ENCODE data around the gene RNF207. TPM values are rescaled to one million over a fixed set of nuclear protein-coding genes. Genes with fewer than 3 reads are reported as not detected.
A peak's percentile ranks its signal among the peaks of the same experiment; 100 is the strongest.

RNF207 gene
- polyA plus RNA-seq, 3 donors from 2014 or later = 0.19 to 3.0 TPM; not detected in 1

- H3K36me3 Mint-ChIP-seq = no peaks in the 10 kb centered on the region
- peak overlapping the region in 2 of 6 donors; percentile 30 to 57 for H3K27ac Mint-ChIP-seq
- H3K4me1 Mint-ChIP-seq = peaks cover 6 to 10% of the 10 kb centered on the region in 2 donors
- H3K9me3 Mint-ChIP-seq = no peaks in the 10 kb centered on the region
- peak overlapping the region; percentile 52 to 73 (median 58) for H3K4me3 Mint-ChIP-seq
- DNase-seq = peak; percentile 81 to 84 (median 82)
- peaks cover 0 to 7% (median 0%) of the 10 kb centered on the region in 3 donors for H3K27me3 Mint-ChIP-seq (ENCODE audit: low read depth in 3 of 3)
Observed at GRCh38 chr1:6259491-6260362, 53.8 kb downstream of the RNF207 start.

- Mint-ChIP-seq H3K4me1 (peaks cover 6 to 10% of the 10 kb centered on the region in 2 donors), H3K9me3 (no peaks in the 10 kb centered on the region), H3K4me3 (no peak overlapping the region), H3K36me3 (no peaks in the 10 kb centered on the region), H3K27ac (no peak overlapping the region), H3K27me3 (ENCODE audit: low read depth in 3 of 3) (peaks cover 0 to 7% (median 0%) of the 10 kb centered on the region in 3 donors)
- DNase-seq = peak in 2 of 3 donors; percentile 32 to 39
Observed at GRCh38 chr1:6260433-6260934, 54.6 kb downstream of the RNF207 start.

- H3K27me3 Mint-ChIP-seq (ENCODE audit: low read depth in 3 of 3) = peaks cover 0 to 7% (median 0%) of the 10 kb centered on the region in 3 donors
- peaks cover 6 to 10% of the 10 kb centered on the region in 2 donors for H3K4me1 Mint-ChIP-seq
- DNase-seq = peak; percentile 44 to 53 (median 51)
- no peaks in the 10 kb centered on the region for H3K36me3 Mint-ChIP-seq
- H3K27ac Mint-ChIP-seq = no peak within 1 kb of the TSS
- no peaks in the 10 kb centered on the region for H3K9me3 Mint-ChIP-seq
- H3K4me3 Mint-ChIP-seq = peak within 1 kb of the TSS; percentile 60 to 83 (median 74)
Observed at GRCh38 chr1:6260961-6261614, 55.2 kb downstream of the RNF207 start, which contains the start of gene GPR153. Gene GPR153 (minus strand): TSS chr1:6261098. CDS start chr1:6254905, 6,193 bp downstream.

- H3K9me3 Mint-ChIP-seq = no peaks in the 10 kb centered on the region
- H3K27me3 Mint-ChIP-seq (ENCODE audit: low read depth in 3 of 3) = peaks cover 0 to 7% (median 0%) of the 10 kb centered on the region in 3 donors
- peaks cover 6 to 10% of the 10 kb centered on the region in 2 donors for H3K4me1 Mint-ChIP-seq
- DNase-seq = no peak
- H3K27ac Mint-ChIP-seq = no peak overlapping the region
- no peaks in the 10 kb centered on the region for H3K36me3 Mint-ChIP-seq
- H3K4me3 Mint-ChIP-seq = peak overlapping the region; percentile 60 to 83 (median 74)
Observed at GRCh38 chr1:6261615-6261995, 55.7 kb downstream of the RNF207 start.

- DNase-seq = no peak
- Mint-ChIP-seq H3K27ac (no peak overlapping the region), H3K36me3 (no peaks in the 10 kb centered on the region), H3K9me3 (no peaks in the 10 kb centered on the region), H3K4me3 (peak overlapping the region in 1 of 5 donors; percentile 50), H3K27me3 (ENCODE audit: low read depth in 3 of 3) (peaks cover 0 to 7% (median 0%) of the 10 kb centered on the region in 3 donors), H3K4me1 (peaks cover 6 to 10% of the 10 kb centered on the region in 2 donors)
Observed at GRCh38 chr1:6262555-6263420, 56.9 kb downstream of the RNF207 start.

DNA sequence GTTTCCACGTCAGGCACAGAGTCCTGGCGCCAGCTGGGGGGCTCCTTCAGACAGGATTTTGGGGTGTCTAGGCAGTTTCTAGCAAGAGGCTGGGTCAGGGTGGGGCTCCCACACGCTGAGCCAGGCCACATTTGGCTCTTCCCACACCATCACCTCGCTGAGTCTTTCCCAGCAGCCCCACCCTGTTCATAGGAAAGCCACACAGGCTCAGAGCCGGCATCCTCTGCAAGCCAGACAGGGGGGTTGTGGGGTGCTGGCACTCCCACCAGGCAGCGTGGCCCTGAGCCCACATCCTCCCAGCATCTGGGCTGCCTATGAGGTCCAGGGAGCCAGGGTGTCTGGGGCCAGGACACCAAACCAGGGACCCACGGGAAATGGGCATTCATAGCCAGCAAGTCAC, 57.8 kb downstream of the RNF207 start:
- peaks cover 6 to 10% of the 10 kb centered on the region in 2 donors for H3K4me1 Mint-ChIP-seq
- H3K27me3 Mint-ChIP-seq (ENCODE audit: low read depth in 3 of 3) = peaks cover 0 to 7% (median 0%) of the 10 kb centered on the region in 3 donors
- no peak for DNase-seq
- H3K36me3 Mint-ChIP-seq = no peaks in the 10 kb centered on the region
- no peak overlapping the region for H3K4me3 Mint-ChIP-seq
- H3K9me3 Mint-ChIP-seq = no peaks in the 10 kb centered on the region
- H3K27ac Mint-ChIP-seq = no peak overlapping the region

GRCh38 chr1:6265151-6265550, 59.2 kb downstream of the RNF207 start:
- DNase-seq = no peak
- H3K27ac Mint-ChIP-seq = no peak overlapping the region
- peaks cover 0 to 3% (median 0%) of the 10 kb centered on the region in 3 donors for H3K27me3 Mint-ChIP-seq (ENCODE audit: low read depth in 3 of 3)
- no peak overlapping the region for H3K4me3 Mint-ChIP-seq
- peaks cover 0 to 3% of the 10 kb centered on the region in 2 donors for H3K4me1 Mint-ChIP-seq
- no peaks in the 10 kb centered on the region for H3K36me3 Mint-ChIP-seq
- no peaks in the 10 kb centered on the region for H3K9me3 Mint-ChIP-seq

DNA sequence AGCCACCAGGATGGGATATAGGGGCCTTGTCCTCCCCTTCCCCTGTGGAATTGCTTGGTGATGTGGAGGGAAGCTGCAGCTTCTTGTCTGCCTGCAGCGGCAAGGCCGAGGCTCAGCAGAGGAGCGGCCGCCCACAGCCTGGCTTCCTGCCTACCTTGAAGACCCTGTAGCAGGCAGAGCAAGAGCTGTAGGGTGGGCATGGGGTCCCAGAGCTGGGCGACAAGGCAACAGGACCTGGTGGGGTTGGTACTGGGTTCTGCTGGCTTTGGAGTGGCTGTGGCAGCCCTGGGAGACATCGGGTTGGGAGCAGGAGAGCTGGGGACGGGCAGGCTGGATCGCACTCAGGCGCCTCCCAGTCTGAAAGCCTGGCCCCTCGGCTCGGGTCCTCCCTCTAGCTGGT, 60.7 kb downstream of the RNF207 start:
- Mint-ChIP-seq H3K4me3 (no peak overlapping the region), H3K4me1 (no peaks in the 10 kb centered on the region), H3K9me3 (no peaks in the 10 kb centered on the region), H3K27me3 (ENCODE audit: low read depth in 3 of 3) (peaks cover 0 to 3% (median 0%) of the 10 kb centered on the region in 3 donors), H3K36me3 (no peaks in the 10 kb centered on the region), H3K27ac (peak overlapping the region in 1 of 6 donors; percentile 28)
- no peak for DNase-seq

DNA sequence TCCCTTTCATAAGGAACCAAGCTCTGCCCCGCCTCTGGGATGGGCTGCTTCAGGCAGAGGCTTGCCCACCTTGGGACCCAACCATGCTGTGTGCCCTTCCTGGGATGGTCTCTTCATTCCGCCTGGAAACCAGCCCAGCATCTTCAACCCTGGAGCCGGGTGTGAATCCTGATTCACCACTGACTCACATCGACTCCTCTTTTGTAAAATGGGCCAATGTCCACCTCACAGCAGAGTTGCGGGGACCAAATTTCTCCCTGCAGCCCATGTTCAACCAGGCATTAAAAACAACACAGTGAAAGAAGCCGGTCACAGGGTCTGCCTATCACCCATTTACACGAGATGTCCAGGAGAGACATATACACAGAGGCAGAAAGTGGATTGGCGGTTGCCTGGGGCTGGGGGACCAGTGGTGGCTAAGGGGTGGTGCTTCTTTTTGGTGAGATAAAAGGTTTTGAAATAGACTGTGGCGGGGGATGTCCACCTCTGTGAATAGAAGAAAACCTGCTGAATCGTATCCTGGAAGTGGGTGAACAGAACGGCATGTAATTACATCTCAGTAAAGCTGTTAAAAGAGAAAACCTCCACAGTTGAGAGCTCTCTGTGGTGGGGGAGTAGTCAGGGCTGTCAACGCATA, 61.9 kb downstream of the RNF207 start:
- no peak overlapping the region for H3K4me3 Mint-ChIP-seq
- no peaks in the 10 kb centered on the region for H3K9me3 Mint-ChIP-seq
- no peak overlapping the region for H3K27ac Mint-ChIP-seq
- H3K27me3 Mint-ChIP-seq (ENCODE audit: low read depth in 3 of 3) = peaks cover 0 to under 1% (median 0%) of the 10 kb centered on the region in 3 donors
- no peaks in the 10 kb centered on the region for H3K4me1 Mint-ChIP-seq
- no peaks in the 10 kb centered on the region for H3K36me3 Mint-ChIP-seq
- no peak for DNase-seq

DNA sequence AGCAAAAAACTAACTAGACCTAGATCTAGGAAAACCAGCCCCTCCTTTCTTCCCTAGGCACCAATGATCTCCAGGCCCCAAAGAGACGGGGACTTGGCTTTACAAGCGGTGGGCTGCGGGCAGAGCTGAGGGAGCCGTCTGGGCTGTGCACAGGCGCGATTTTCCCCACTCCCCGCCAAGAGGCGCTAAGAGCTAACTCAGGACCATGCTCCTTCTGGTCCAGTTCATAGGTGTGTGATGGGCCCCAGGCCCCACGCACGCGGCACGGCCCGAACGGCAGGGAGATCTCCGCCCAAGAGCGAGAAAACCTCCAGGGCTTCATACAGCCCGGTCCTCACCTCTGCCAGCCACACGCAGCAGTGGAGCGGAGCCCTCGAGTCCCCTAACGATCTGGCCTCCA, 62.5 kb downstream of the RNF207 start:
- Mint-ChIP-seq H3K27me3 (ENCODE audit: low read depth in 3 of 3) (peaks cover 0 to 2% (median 2%) of the 10 kb centered on the region in 3 donors), H3K27ac (no peak overlapping the region), H3K4me3 (no peak overlapping the region), H3K36me3 (no peaks in the 10 kb centered on the region), H3K9me3 (no peaks in the 10 kb centered on the region), H3K4me1 (no peaks in the 10 kb centered on the region)
- DNase-seq = no peak

- H3K27me3 Mint-ChIP-seq (ENCODE audit: low read depth in 3 of 3) = peaks cover 0 to 2% (median 2%) of the 10 kb centered on the region in 3 donors
- no peak overlapping the region for H3K27ac Mint-ChIP-seq
- no peak overlapping the region for H3K4me3 Mint-ChIP-seq
- no peaks in the 10 kb centered on the region for H3K4me1 Mint-ChIP-seq
- H3K36me3 Mint-ChIP-seq = no peaks in the 10 kb centered on the region
- H3K9me3 Mint-ChIP-seq = no peaks in the 10 kb centered on the region
- DNase-seq = no peak
Observed at GRCh38 chr1:6269296-6269695, 63.4 kb downstream of the RNF207 start.

GRCh38 chr1:6269720-6270400, 63.9 kb downstream of the RNF207 start:
- Mint-ChIP-seq H3K4me3 (no peak overlapping the region), H3K27ac (no peak overlapping the region), H3K36me3 (no peaks in the 10 kb centered on the region), H3K4me1 (no peaks in the 10 kb centered on the region), H3K27me3 (ENCODE audit: low read depth in 3 of 3) (peaks cover 0 to 2% (median 2%) of the 10 kb centered on the region in 3 donors), H3K9me3 (no peaks in the 10 kb centered on the region)
- DNase-seq = no peak
